ENCODE results near the gene CHN2.
A peak's percentile ranks its signal among the peaks of the same experiment; 100 is the strongest.

The CHN2 gene

GRCh38 chr7:29194594-29195427 is at the start of gene CHN2:
CHN2 (plus strand) TSS chr7:29194775.
- H3K4me3 ChIP-seq (ENCODE audit: low read length): peak within 1 kb of the TSS; percentile 71
- no peaks in the 10 kb centered on the region for H3K9me3 ChIP-seq (ENCODE audit: insufficient read depth, low read depth, low read length)
- H3K9ac ChIP-seq (ENCODE audit: low read depth, low read length): no peak within 1 kb of the TSS; the same call in 1 of the 2 replicates
- peaks cover 24% of the 10 kb centered on the region for H3K4me1 ChIP-seq (ENCODE audit: insufficient read depth, low read length)
- no peak within 1 kb of the TSS for H3K27ac ChIP-seq (ENCODE audit: low read length)
- H3K27me3 ChIP-seq (ENCODE audit: insufficient read depth, low read length): peaks cover 84% of the 10 kb centered on the region
- H3K36me3 ChIP-seq (ENCODE audit: insufficient read depth, low read depth, low read length): no peaks in the 10 kb centered on the region

- peak overlapping the region; percentile 94 for H3K4me3 ChIP-seq (ENCODE audit: low read length)
- H3K36me3 ChIP-seq (ENCODE audit: insufficient read depth, low read depth, low read length): no peaks in the 10 kb centered on the region
- peaks cover 7% of the 10 kb centered on the region; the same call in 1 of the 2 replicates for H3K4me1 ChIP-seq (ENCODE audit: insufficient read depth, low read length)
- H3K9ac ChIP-seq (ENCODE audit: low read depth, low read length): peak overlapping the region; percentile 81; the same call in 1 of the 2 replicates
- H3K27me3 ChIP-seq (ENCODE audit: insufficient read depth, low read length): peaks cover 23% of the 10 kb centered on the region
- no peaks in the 10 kb centered on the region for H3K9me3 ChIP-seq (ENCODE audit: insufficient read depth, low read depth, low read length)
- H3K27ac ChIP-seq (ENCODE audit: low read length): no peak overlapping the region
Measured at GRCh38 chr7:29145553-29146056, 49.0 kb upstream of the CHN2 start.

- H3K27ac ChIP-seq (ENCODE audit: low read length): no peak within 1 kb of the TSS
- H3K9ac ChIP-seq (ENCODE audit: low read depth, low read length): peak within 1 kb of the TSS; percentile 81
- peaks cover 7% of the 10 kb centered on the region; the same call in 1 of the 2 replicates for H3K4me1 ChIP-seq (ENCODE audit: insufficient read depth, low read length)
- no peaks in the 10 kb centered on the region for H3K36me3 ChIP-seq (ENCODE audit: insufficient read depth, low read depth, low read length)
- peak within 1 kb of the TSS; percentile 94 for H3K4me3 ChIP-seq (ENCODE audit: low read length)
- no peaks in the 10 kb centered on the region for H3K9me3 ChIP-seq (ENCODE audit: insufficient read depth, low read depth, low read length)
- H3K27me3 ChIP-seq (ENCODE audit: insufficient read depth, low read length): peaks cover 23% of the 10 kb centered on the region
Measured at GRCh38 chr7:29146057-29146706, 48.4 kb upstream of the CHN2 start, which contains the start of gene CPVL. CPVL (minus strand) TSS chr7:29146537; CDS start chr7:29121061, 25,476 bp downstream.

GRCh38 chr7:29146888-29147609 is 47.5 kb upstream of the CHN2 start:
- Histone ChIP-seq H3K9me3 (ENCODE audit: insufficient read depth, low read depth, low read length) (no peaks in the 10 kb centered on the region), H3K4me1 (ENCODE audit: insufficient read depth, low read length) (peaks cover 7% of the 10 kb centered on the region; the same call in 1 of the 2 replicates), H3K36me3 (ENCODE audit: insufficient read depth, low read depth, low read length) (no peaks in the 10 kb centered on the region), H3K27ac (ENCODE audit: low read length) (no peak overlapping the region), H3K4me3 (ENCODE audit: low read length) (peak overlapping the region; percentile 94), H3K9ac (ENCODE audit: low read depth, low read length) (peak overlapping the region; percentile 81; the same call in 1 of the 2 replicates), H3K27me3 (ENCODE audit: insufficient read depth, low read length) (peaks cover 23% of the 10 kb centered on the region)

- Histone ChIP-seq H3K36me3 (ENCODE audit: insufficient read depth, low read depth, low read length) (no peaks in the 10 kb centered on the region), H3K9me3 (ENCODE audit: insufficient read depth, low read depth, low read length) (no peaks in the 10 kb centered on the region), H3K4me3 (ENCODE audit: low read length) (no peak overlapping the region), H3K9ac (ENCODE audit: low read depth, low read length) (no peak overlapping the region), H3K27ac (ENCODE audit: low read length) (no peak overlapping the region), H3K27me3 (ENCODE audit: insufficient read depth, low read length) (peaks cover 23% of the 10 kb centered on the region), H3K4me1 (ENCODE audit: insufficient read depth, low read length) (peaks cover 7% of the 10 kb centered on the region; the same call in 1 of the 2 replicates)
Measured at GRCh38 chr7:29147821-29148220, 46.8 kb upstream of the CHN2 start.

- Histone ChIP-seq H3K36me3 (ENCODE audit: insufficient read depth, low read depth, low read length) (no peaks in the 10 kb centered on the region), H3K9ac (ENCODE audit: low read depth, low read length) (no peak overlapping the region), H3K27ac (ENCODE audit: low read length) (no peak overlapping the region), H3K4me1 (ENCODE audit: insufficient read depth, low read length) (peaks cover 7% of the 10 kb centered on the region; the same call in 1 of the 2 replicates), H3K9me3 (ENCODE audit: insufficient read depth, low read depth, low read length) (no peaks in the 10 kb centered on the region), H3K4me3 (ENCODE audit: low read length) (no peak overlapping the region), H3K27me3 (ENCODE audit: insufficient read depth, low read length) (peaks cover 23% of the 10 kb centered on the region)
Measured at GRCh38 chr7:29149036-29149435, 45.5 kb upstream of the CHN2 start.

GRCh38 chr7:29150856-29151255 is 43.7 kb upstream of the CHN2 start:
- Histone ChIP-seq H3K36me3 (ENCODE audit: insufficient read depth, low read depth, low read length) (no peaks in the 10 kb centered on the region), H3K4me1 (ENCODE audit: insufficient read depth, low read length) (no peaks in the 10 kb centered on the region), H3K4me3 (ENCODE audit: low read length) (no peak overlapping the region), H3K9ac (ENCODE audit: low read depth, low read length) (no peak overlapping the region), H3K9me3 (ENCODE audit: insufficient read depth, low read depth, low read length) (no peaks in the 10 kb centered on the region), H3K27me3 (ENCODE audit: insufficient read depth, low read length) (peaks cover 12% of the 10 kb centered on the region), H3K27ac (ENCODE audit: low read length) (no peak overlapping the region)

GRCh38 chr7:29154076-29154475 is 40.5 kb upstream of the CHN2 start:
- Histone ChIP-seq H3K27me3 (ENCODE audit: insufficient read depth, low read length) (no peaks in the 10 kb centered on the region), H3K4me1 (ENCODE audit: insufficient read depth, low read length) (peaks cover 16% of the 10 kb centered on the region; the same call in 1 of the 2 replicates), H3K9me3 (ENCODE audit: insufficient read depth, low read depth, low read length) (no peaks in the 10 kb centered on the region), H3K9ac (ENCODE audit: low read depth, low read length) (no peak overlapping the region), H3K27ac (ENCODE audit: low read length) (no peak overlapping the region), H3K36me3 (ENCODE audit: insufficient read depth, low read depth, low read length) (no peaks in the 10 kb centered on the region), H3K4me3 (ENCODE audit: low read length) (no peak overlapping the region)

GRCh38 chr7:29156907-29157452 is 37.6 kb upstream of the CHN2 start:
- Histone ChIP-seq H3K27ac (ENCODE audit: low read length) (no peak overlapping the region), H3K9me3 (ENCODE audit: insufficient read depth, low read depth, low read length) (no peaks in the 10 kb centered on the region), H3K27me3 (ENCODE audit: insufficient read depth, low read length) (no peaks in the 10 kb centered on the region), H3K4me1 (ENCODE audit: insufficient read depth, low read length) (peaks cover 16% of the 10 kb centered on the region; the same call in 1 of the 2 replicates), H3K36me3 (ENCODE audit: insufficient read depth, low read depth, low read length) (no peaks in the 10 kb centered on the region), H3K4me3 (ENCODE audit: low read length) (peak overlapping the region; percentile 12; the same call in 1 of the 2 replicates), H3K9ac (ENCODE audit: low read depth, low read length) (no peak overlapping the region)

GRCh38 chr7:29158795-29159423 is 35.7 kb upstream of the CHN2 start:
- Histone ChIP-seq H3K9ac (ENCODE audit: low read depth, low read length) (no peak overlapping the region), H3K36me3 (ENCODE audit: insufficient read depth, low read depth, low read length) (no peaks in the 10 kb centered on the region), H3K27ac (ENCODE audit: low read length) (no peak overlapping the region), H3K4me3 (ENCODE audit: low read length) (no peak overlapping the region), H3K27me3 (ENCODE audit: insufficient read depth, low read length) (no peaks in the 10 kb centered on the region), H3K9me3 (ENCODE audit: insufficient read depth, low read depth, low read length) (no peaks in the 10 kb centered on the region), H3K4me1 (ENCODE audit: insufficient read depth, low read length) (peaks cover 16% of the 10 kb centered on the region; the same call in 1 of the 2 replicates)
